Mucosa of rectum (tissue), 2 donors: ENCODE data around the gene PRKCH.

Experiments used
- H3K27ac ChIP-seq, 2 donors: one replicate each; pipeline ENCODE4 v1.7.0; 2013; ENCODE audit warnings: inconsistent platforms in 2 of 2, low read depth in 2 of 2, low read length in 2 of 2
- H3K27me3 ChIP-seq, 2 donors: one replicate each; pipeline ENCODE4 v1.7.0; 2013; ENCODE audit warnings: low read length in 2 of 2; ENCODE audit not compliant: control insufficient read depth in 2 of 2, insufficient read depth in 2 of 2
- H3K36me3 ChIP-seq, 2 donors: one replicate each; pipeline ENCODE4 v1.7.0; 2013; ENCODE audit warnings: low read length in 2 of 2; ENCODE audit not compliant: control insufficient read depth in 2 of 2, insufficient read depth in 2 of 2
- H3K4me1 ChIP-seq, 2 donors: one replicate each; pipeline ENCODE4 v1.7.0; 2013; ENCODE audit warnings: low read length in 2 of 2, mild to moderate bottlenecking in 1 of 2; ENCODE audit not compliant: control insufficient read depth in 2 of 2, insufficient read depth in 2 of 2
- H3K4me3 ChIP-seq, 2 donors: one replicate each; pipeline ENCODE4 v1.7.0; 2013; ENCODE audit warnings: low read length in 2 of 2
- H3K9ac ChIP-seq, 2 donors: one replicate each; pipeline ENCODE4 v1.7.0; 2013; ENCODE audit warnings: low read length in 2 of 2, low read depth in 1 of 2, mild to moderate bottlenecking in 1 of 2
- H3K9me3 ChIP-seq, 2 donors: one replicate each; pipeline ENCODE4 v1.7.0; 2013; ENCODE audit warnings: low read length in 2 of 2; ENCODE audit not compliant: control insufficient read depth in 2 of 2
- donor health status: healthy.
- donor health status: Normal muscosa, but diverticular disease.

PRKCH gene

GRCh38 chr14:61426048-61426447 lies 104.7 kb downstream of the PRKCH start:
- Histone ChIP-seq H3K4me3 (no peak overlapping the region), H3K9me3 (no peaks in the 10 kb centered on the region), H3K9ac (no peak overlapping the region), H3K4me1 (no peaks in the 10 kb centered on the region), H3K27ac (no peak overlapping the region), H3K27me3 (no peaks in the 10 kb centered on the region), H3K36me3 (peaks cover 0 to 2% of the 10 kb centered on the region in 2 donors)

- Histone ChIP-seq H3K9me3 (no peaks in the 10 kb centered on the region), H3K4me1 (no peaks in the 10 kb centered on the region), H3K4me3 (no peak overlapping the region), H3K9ac (no peak overlapping the region), H3K36me3 (peaks cover 0 to 2% of the 10 kb centered on the region in 2 donors), H3K27ac (no peak overlapping the region), H3K27me3 (no peaks in the 10 kb centered on the region)
These were observed 106.9 kb downstream of the PRKCH start for GRCh38 chr14:61428261-61428660.

- no peak overlapping the region for H3K9ac ChIP-seq
- H3K27me3 ChIP-seq, result no peaks in the 10 kb centered on the region
- no peaks in the 10 kb centered on the region for H3K4me1 ChIP-seq
- H3K4me3 ChIP-seq, result no peak overlapping the region
- no peaks in the 10 kb centered on the region for H3K36me3 ChIP-seq
- no peaks in the 10 kb centered on the region for H3K9me3 ChIP-seq
- H3K27ac ChIP-seq, result no peak overlapping the region
These were observed 107.9 kb downstream of the PRKCH start for GRCh38 chr14:61429316-61429715.

GRCh38 chr14:61430066-61430757 lies 108.8 kb downstream of the PRKCH start:
- Histone ChIP-seq H3K9ac (no peak overlapping the region), H3K27ac (no peak overlapping the region), H3K27me3 (no peaks in the 10 kb centered on the region), H3K4me1 (no peaks in the 10 kb centered on the region), H3K36me3 (no peaks in the 10 kb centered on the region), H3K4me3 (no peak overlapping the region), H3K9me3 (no peaks in the 10 kb centered on the region)

GRCh38 chr14:61433169-61433568 lies 111.8 kb downstream of the PRKCH start:
- H3K9ac ChIP-seq, result no peak overlapping the region
- no peak overlapping the region for H3K4me3 ChIP-seq
- H3K27me3 ChIP-seq, result no peaks in the 10 kb centered on the region
- no peaks in the 10 kb centered on the region for H3K36me3 ChIP-seq
- no peak overlapping the region for H3K27ac ChIP-seq
- H3K9me3 ChIP-seq, result no peaks in the 10 kb centered on the region
- no peaks in the 10 kb centered on the region for H3K4me1 ChIP-seq

- Histone ChIP-seq H3K4me3 (no peak overlapping the region), H3K9me3 (no peaks in the 10 kb centered on the region), H3K36me3 (no peaks in the 10 kb centered on the region), H3K9ac (no peak overlapping the region), H3K4me1 (peaks cover 2 to 5% of the 10 kb centered on the region in 2 donors), H3K27me3 (no peaks in the 10 kb centered on the region), H3K27ac (no peak overlapping the region)
These were observed 112.4 kb downstream of the PRKCH start for GRCh38 chr14:61433828-61434227.

- Histone ChIP-seq H3K4me1 (peaks cover 6 to 9% of the 10 kb centered on the region in 2 donors), H3K9ac (no peak overlapping the region), H3K9me3 (no peaks in the 10 kb centered on the region), H3K27me3 (no peaks in the 10 kb centered on the region), H3K36me3 (no peaks in the 10 kb centered on the region), H3K4me3 (no peak overlapping the region), H3K27ac (no peak overlapping the region)
These were observed 112.9 kb downstream of the PRKCH start for GRCh38 chr14:61434311-61434710.

- Histone ChIP-seq H3K27me3 (no peaks in the 10 kb centered on the region), H3K9ac (no peak overlapping the region), H3K36me3 (no peaks in the 10 kb centered on the region), H3K4me3 (no peak overlapping the region), H3K4me1 (peaks cover 10 to 13% of the 10 kb centered on the region in 2 donors), H3K27ac (no peak overlapping the region), H3K9me3 (no peaks in the 10 kb centered on the region)
These were observed 114.4 kb downstream of the PRKCH start for GRCh38 chr14:61435563-61436337.

GRCh38 chr14:61437381-61437780 lies 116.0 kb downstream of the PRKCH start:
- no peak overlapping the region for H3K4me3 ChIP-seq
- H3K9ac ChIP-seq, result no peak overlapping the region
- no peaks in the 10 kb centered on the region for H3K9me3 ChIP-seq
- H3K4me1 ChIP-seq, result peaks cover 10 to 13% of the 10 kb centered on the region in 2 donors
- H3K36me3 ChIP-seq, result no peaks in the 10 kb centered on the region
- no peaks in the 10 kb centered on the region for H3K27me3 ChIP-seq
- no peak overlapping the region for H3K27ac ChIP-seq

- no peaks in the 10 kb centered on the region for H3K9me3 ChIP-seq
- H3K27me3 ChIP-seq, result no peaks in the 10 kb centered on the region
- no peaks in the 10 kb centered on the region for H3K36me3 ChIP-seq
- peaks cover 10 to 13% of the 10 kb centered on the region in 2 donors for H3K4me1 ChIP-seq
- no peak overlapping the region for H3K4me3 ChIP-seq
- no peak overlapping the region for H3K9ac ChIP-seq
- H3K27ac ChIP-seq, result no peak overlapping the region
These were observed 116.7 kb downstream of the PRKCH start for GRCh38 chr14:61438036-61438435.
